ENCODE results near the gene ACER2.

DNA sequence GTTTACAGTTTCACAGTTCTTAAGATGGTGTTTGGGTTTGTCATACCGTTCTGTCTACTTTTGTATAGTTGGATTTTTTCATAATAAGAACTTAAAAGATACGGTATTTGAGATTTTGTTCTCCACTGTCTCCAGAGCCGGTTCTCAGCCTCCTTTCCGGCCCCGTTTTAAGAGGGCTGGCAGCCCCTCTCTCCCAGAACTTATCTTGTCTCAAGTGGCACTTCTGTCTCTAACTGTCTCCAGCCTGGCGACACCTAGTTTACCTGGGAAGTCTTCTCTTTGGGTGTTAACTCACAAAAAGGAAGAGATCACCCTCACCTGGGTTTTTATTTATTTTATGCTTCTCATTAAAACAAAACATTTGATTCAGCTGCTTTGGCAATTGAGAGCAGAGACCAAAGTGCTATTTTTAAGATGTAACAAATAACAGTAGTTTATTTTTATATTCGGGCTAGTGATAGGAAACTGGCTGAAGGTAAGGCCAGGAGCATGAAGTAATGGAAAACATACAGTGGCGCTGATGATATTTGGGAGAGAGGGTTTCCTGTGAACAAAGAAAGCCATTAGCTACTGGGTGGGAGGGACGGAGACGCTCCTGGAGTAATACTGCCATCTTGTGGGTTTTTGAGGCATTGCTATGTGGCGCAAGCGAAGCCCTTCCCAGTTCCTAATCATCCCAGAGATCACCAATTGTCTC is 48.3 kb downstream of the ACER2 start:
- TF ChIP-seq, protein P1, sequence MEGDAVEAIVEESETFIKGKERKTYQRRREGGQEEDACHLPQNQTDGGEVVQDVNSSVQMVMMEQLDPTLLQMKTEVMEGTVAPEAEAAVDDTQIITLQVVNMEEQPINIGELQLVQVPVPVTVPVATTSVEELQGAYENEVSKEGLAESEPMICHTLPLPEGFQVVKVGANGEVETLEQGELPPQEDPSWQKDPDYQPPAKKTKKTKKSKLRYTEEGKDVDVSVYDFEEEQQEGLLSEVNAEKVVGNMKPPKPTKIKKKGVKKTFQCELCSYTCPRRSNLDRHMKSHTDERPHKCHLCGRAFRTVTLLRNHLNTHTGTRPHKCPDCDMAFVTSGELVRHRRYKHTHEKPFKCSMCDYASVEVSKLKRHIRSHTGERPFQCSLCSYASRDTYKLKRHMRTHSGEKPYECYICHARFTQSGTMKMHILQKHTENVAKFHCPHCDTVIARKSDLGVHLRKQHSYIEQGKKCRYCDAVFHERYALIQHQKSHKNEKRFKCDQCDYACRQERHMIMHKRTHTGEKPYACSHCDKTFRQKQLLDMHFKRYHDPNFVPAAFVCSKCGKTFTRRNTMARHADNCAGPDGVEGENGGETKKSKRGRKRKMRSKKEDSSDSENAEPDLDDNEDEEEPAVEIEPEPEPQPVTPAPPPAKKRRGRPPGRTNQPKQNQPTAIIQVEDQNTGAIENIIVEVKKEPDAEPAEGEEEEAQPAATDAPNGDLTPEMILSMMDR (optimal IDR thresholded peaks at IDR 0.05 in 1 of 3, IDR thresholded peaks at IDR 0.05 in 1 of 3, conservative IDR thresholded peaks at IDR 0.05 in 1 of 3; ENCODE audit: extremely low read depth in 1 of 3, insufficient read depth in 2 of 3, low read length in 3 of 3), result peak; percentile 92 to 95 (median 92)
- no peak for TF ChIP-seq EZH2 (IDR thresholded peaks at IDR 0.05; ENCODE audit: low read length)

Data from keratinocyte (primary cell).